Measurements from ENCODE around the gene HIP1R.
"Not testable (repeated sequence)": the region's sequence is repeated elsewhere in the genome, so short reads cannot be mapped to it uniquely, and the experiment has no call there.

Gene HIP1R

GRCh38 chr12:122834921-122835749, at the start of gene HIP1R:
HIP1R (plus strand) TSS chr12:122835457; CDS start chr12:122835551, 94 bp downstream.
- DNase-seq, result no peak

GRCh38 chr12:122785503-122785902, 49.8 kb upstream of the HIP1R start:
- DNase-seq, result no peak

GRCh38 chr12:122788387-122788786, 46.9 kb upstream of the HIP1R start:
- DNase-seq, result no peak

- no peak for DNase-seq
Observed at GRCh38 chr12:122789637-122790036, 45.6 kb upstream of the HIP1R start.

GRCh38 chr12:122790393-122791075, 44.7 kb upstream of the HIP1R start:
- no peak for DNase-seq

GRCh38 chr12:122793685-122794106, 41.6 kb upstream of the HIP1R start:
- peak; percentile 74 for DNase-seq

GRCh38 chr12:122795807-122796206, 39.5 kb upstream of the HIP1R start:
- no peak for DNase-seq

- DNase-seq, result no peak
Observed at GRCh38 chr12:122799641-122800243, 35.5 kb upstream of the HIP1R start.

- DNase-seq, result no peak
Observed at GRCh38 chr12:122803937-122804336, 31.3 kb upstream of the HIP1R start.

GRCh38 chr12:122804957-122805356, 30.3 kb upstream of the HIP1R start:
- not testable (repeated sequence) for DNase-seq

- DNase-seq, result no peak
Observed at GRCh38 chr12:122807651-122808050, 27.6 kb upstream of the HIP1R start.

- no peak for DNase-seq
Observed at GRCh38 chr12:122811777-122812176, 23.5 kb upstream of the HIP1R start.

GRCh38 chr12:122813310-122813713, 21.9 kb upstream of the HIP1R start:
- DNase-seq, result no peak

GRCh38 chr12:122819209-122819785, 16.0 kb upstream of the HIP1R start:
- no peak for DNase-seq

- DNase-seq, result no peak
Observed at GRCh38 chr12:122820138-122820537, 15.1 kb upstream of the HIP1R start.

GRCh38 chr12:122820838-122821271, 14.4 kb upstream of the HIP1R start:
- no peak for DNase-seq

- no peak for DNase-seq
Observed at GRCh38 chr12:122823429-122823828, 11.8 kb upstream of the HIP1R start.

- DNase-seq, result peak; percentile 38
Observed at GRCh38 chr12:122825773-122826724, 9.2 kb upstream of the HIP1R start.

GRCh38 chr12:122827258-122827657, 8.0 kb upstream of the HIP1R start:
- no peak for DNase-seq

GRCh38 chr12:122830517-122831214, 4.6 kb upstream of the HIP1R start:
- no peak for DNase-seq

- DNase-seq, result peak; percentile 58
Observed at GRCh38 chr12:122834104-122834920, 945 bp upstream of the HIP1R start.

All from NCI-H2227 treated with DMSO at 0.1 percent for 48 hours (cell line).